Panc1 (cell line): Measurements from ENCODE around the gene RPS15.

Experiments
- CTCF ChIP-seq: fragments of 450-650 bp; IDR thresholded peaks from 2 replicates; pipeline ENCODE4 v1.5.1; 2017; ENCODE audit warnings: mild to moderate bottlenecking
- POLR2AphosphoS5 ChIP-seq: IDR thresholded peaks from 2 replicates; pipeline ENCODE4 v1.6.1; 2012; ENCODE audit warnings: mild to moderate bottlenecking, low read depth, low read length, moderate library complexity
- SIN3A ChIP-seq: IDR thresholded peaks from 2 replicates; pipeline ENCODE4 v1.6.1; 2012; ENCODE audit warnings: low read depth, mild to moderate bottlenecking, low read length, moderate library complexity, borderline replicate concordance; ENCODE audit not compliant: insufficient read depth
- TCF7L2 ChIP-seq: IDR thresholded peaks from 2 replicates; pipeline ENCODE4 v1.6.1; 2011; ENCODE audit warnings: mild to moderate bottlenecking, low read depth, low read length, inconsistent platforms
- TF ChIP-seq, protein P1 (sequence below), 2 experiments: IDR thresholded peaks; 2 replicates each; pipeline ENCODE4 v1.6.1; 2011 to 2012; ENCODE audit warnings: low read depth in 2 of 2, control low read depth in 1 of 2, low read length in 1 of 2, mild to moderate bottlenecking in 1 of 2, moderate library complexity in 1 of 2; ENCODE audit not compliant: insufficient read depth in 1 of 2

GRCh38 chr19:1397838-1398237, 40.4 kb upstream of the RPS15 start:
- TF ChIP-seq, protein P1, sequence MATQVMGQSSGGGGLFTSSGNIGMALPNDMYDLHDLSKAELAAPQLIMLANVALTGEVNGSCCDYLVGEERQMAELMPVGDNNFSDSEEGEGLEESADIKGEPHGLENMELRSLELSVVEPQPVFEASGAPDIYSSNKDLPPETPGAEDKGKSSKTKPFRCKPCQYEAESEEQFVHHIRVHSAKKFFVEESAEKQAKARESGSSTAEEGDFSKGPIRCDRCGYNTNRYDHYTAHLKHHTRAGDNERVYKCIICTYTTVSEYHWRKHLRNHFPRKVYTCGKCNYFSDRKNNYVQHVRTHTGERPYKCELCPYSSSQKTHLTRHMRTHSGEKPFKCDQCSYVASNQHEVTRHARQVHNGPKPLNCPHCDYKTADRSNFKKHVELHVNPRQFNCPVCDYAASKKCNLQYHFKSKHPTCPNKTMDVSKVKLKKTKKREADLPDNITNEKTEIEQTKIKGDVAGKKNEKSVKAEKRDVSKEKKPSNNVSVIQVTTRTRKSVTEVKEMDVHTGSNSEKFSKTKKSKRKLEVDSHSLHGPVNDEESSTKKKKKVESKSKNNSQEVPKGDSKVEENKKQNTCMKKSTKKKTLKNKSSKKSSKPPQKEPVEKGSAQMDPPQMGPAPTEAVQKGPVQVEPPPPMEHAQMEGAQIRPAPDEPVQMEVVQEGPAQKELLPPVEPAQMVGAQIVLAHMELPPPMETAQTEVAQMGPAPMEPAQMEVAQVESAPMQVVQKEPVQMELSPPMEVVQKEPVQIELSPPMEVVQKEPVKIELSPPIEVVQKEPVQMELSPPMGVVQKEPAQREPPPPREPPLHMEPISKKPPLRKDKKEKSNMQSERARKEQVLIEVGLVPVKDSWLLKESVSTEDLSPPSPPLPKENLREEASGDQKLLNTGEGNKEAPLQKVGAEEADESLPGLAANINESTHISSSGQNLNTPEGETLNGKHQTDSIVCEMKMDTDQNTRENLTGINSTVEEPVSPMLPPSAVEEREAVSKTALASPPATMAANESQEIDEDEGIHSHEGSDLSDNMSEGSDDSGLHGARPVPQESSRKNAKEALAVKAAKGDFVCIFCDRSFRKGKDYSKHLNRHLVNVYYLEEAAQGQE (IDR thresholded peaks at IDR 0.05; ENCODE audit: insufficient read depth in 1 of 2, low read depth in 2 of 2, low read length in 1 of 2) = no peak
- TF ChIP-seq SIN3A (no peak), CTCF (no peak), POLR2AphosphoS5 (no peak), TCF7L2 (no peak)
